Measurements from ENCODE around the gene ITPR2. TPM values are rescaled to one million over a fixed set of nuclear protein-coding genes. Genes with fewer than 3 reads are reported as not detected.

ITPR2 gene
- total and polyA plus RNA-seq, 2 of the 8 experiments (the other 6 are each of a cell fraction or from before 2014, with no cell fraction given): 4.1 to 48.3 TPM

- Histone ChIP-seq H2AK5ac (ENCODE audit: low read depth, low read length) (no peak overlapping the region), H3K9ac (replicated peaks in 1 of 4; ENCODE audit: extremely low read depth in 1 of 4, low read depth in 3 of 4, low read length in 3 of 4) (no peak overlapping the region), H2BK5ac (ENCODE audit: low read depth, low read length) (0 out of 2 replicates have a peak overlapping the region, but pooled peaks have one; percentile 26), H4K8ac (ENCODE audit: extremely low read depth, insufficient read depth, low read length) (no peak overlapping the region), H3K9me3 (ENCODE audit: insufficient read depth in 2 of 2, low read depth in 1 of 2, low read length in 1 of 2) (no peaks in the 10 kb centered on the region), H4K91ac (replicated peaks; ENCODE audit: insufficient read length, low read length) (no peak overlapping the region), H3K79me2 (ENCODE audit: control insufficient read depth in 1 of 2, insufficient read depth in 2 of 2, low read length in 2 of 2) (no peaks in the 10 kb centered on the region), H3K14ac (ENCODE audit: insufficient read length) (no peak overlapping the region), H3K27me3 (replicated peaks in 1 of 4; ENCODE audit: control insufficient read depth in 3 of 4, extremely low read depth in 1 of 4, insufficient read depth in 3 of 4, low read length in 3 of 4) (no peaks in the 10 kb centered on the region), H4K5ac (ENCODE audit: insufficient read length, low read depth, low read length) (no peak overlapping the region), H2BK12ac (ENCODE audit: low read depth, low read length) (no peak overlapping the region), H3K23ac (ENCODE audit: insufficient read length) (no peak overlapping the region), H3K4me1 (replicated peaks in 1 of 4; ENCODE audit: control insufficient read depth in 3 of 4, insufficient read depth in 4 of 4, low read length in 3 of 4) (peaks cover 0 to 8% (median 2%) of the 10 kb centered on the region in 4 experiments; a peak in 3 of 7 replicates), H3K23me2 (ENCODE audit: low read depth, low read length) (no peaks in the 10 kb centered on the region), H2BK20ac (ENCODE audit: low read length) (no peak overlapping the region), H3K27ac (ENCODE audit: low read depth, low read length) (no peak overlapping the region), H2BK15ac (ENCODE audit: low read length) (no peak overlapping the region), H4K20me1 (replicated peaks in 1 of 2; ENCODE audit: control insufficient read depth in 1 of 2, insufficient read depth in 2 of 2, low read length in 2 of 2) (no peaks in the 10 kb centered on the region), H3K79me1 (ENCODE audit: low read depth, low read length) (no peaks in the 10 kb centered on the region), H3K36me3 (ENCODE audit: control insufficient read depth in 2 of 4, insufficient read depth in 4 of 4, low read length in 3 of 4) (no peaks in the 10 kb centered on the region), H3K56ac (replicated peaks; ENCODE audit: insufficient read length, low read depth, low read length) (no peak overlapping the region), H3K4me3 (ENCODE audit: extremely low read depth in 1 of 4, insufficient read depth in 2 of 4, low read depth in 3 of 4, low read length in 4 of 4) (no peak overlapping the region), H2AFZ (ENCODE audit: low read length) (no peak overlapping the region), H2BK120ac (replicated peaks; ENCODE audit: low read depth, low read length) (no peak overlapping the region), H3K4ac (replicated peaks; ENCODE audit: insufficient read length, low read depth, low read length) (no peak overlapping the region), H3K18ac (ENCODE audit: extremely low read depth, low read length) (no peak overlapping the region), H3K4me2 (ENCODE audit: insufficient read depth in 1 of 2, low read depth in 2 of 2, low read length in 2 of 2) (no peak overlapping the region)
- TF ChIP-seq RAD21 (IDR thresholded peaks at IDR 0.05 in 1 of 2, conservative IDR thresholded peaks at IDR 0.05 in 1 of 2; ENCODE audit: low read depth in 2 of 2, low read length in 2 of 2) (peak; percentile 30 to 31; a peak in 2 of 4 replicates), SRF (IDR thresholded peaks at IDR 0.05; ENCODE audit: low read depth, low read length) (no peak), CTCF (IDR thresholded peaks at IDR 0.05; ENCODE audit: control extremely low read depth in 1 of 3, insufficient read depth in 1 of 3, low read depth in 1 of 3, low read length in 3 of 3) (peak in 1 of 3 experiments; percentile 55; a peak in 2 of 4 replicates)
- ChIA-PET CTCF (ENCODE audit: partially characterized antibody) (interaction anchor here (0.6 to 2.2 kb wide), 7 partner anchors 10 to 338 kb away, joined by 3 to 12 read pairs (median 3); no protein-coding TSS in a partner anchor), POLR2A (ENCODE audit: partially characterized antibody) (no interaction called here)
- DNase-seq (ENCODE audit: low read depth in 1 of 2, low spot score in 2 of 2): no peak
- WGBS, 2 experiments (ENCODE audit: extremely low coverage in 1 of 2, insufficient coverage in 1 of 2, insufficient read length in 1 of 2, insufficient replicate concordance in 2 of 2, low coverage in 1 of 2, low lambda C conversion rate in 2 of 2, missing lambda C conversion rate in 1 of 2): 76% methylated on average over 6 of the region's 6 CpGs; no CpG with 5 or more reads in 1 of the 2 experiments
- FAIRE-seq: no peak
These were observed 367.4 kb downstream of the ITPR2 start for GRCh38 chr12:26465419-26466097.
